ENCODE measurements around the gene ADISSP. TPM values are rescaled to one million over a fixed set of nuclear protein-coding genes. Genes with fewer than 3 reads are reported as not detected.

The ADISSP gene
- total and polyA plus RNA-seq, 9 of the 15 experiments (the other 6 are each of a cell fraction or from before 2014, with no cell fraction given): 1.4 to 70.6 (median 23.4) TPM

DNA sequence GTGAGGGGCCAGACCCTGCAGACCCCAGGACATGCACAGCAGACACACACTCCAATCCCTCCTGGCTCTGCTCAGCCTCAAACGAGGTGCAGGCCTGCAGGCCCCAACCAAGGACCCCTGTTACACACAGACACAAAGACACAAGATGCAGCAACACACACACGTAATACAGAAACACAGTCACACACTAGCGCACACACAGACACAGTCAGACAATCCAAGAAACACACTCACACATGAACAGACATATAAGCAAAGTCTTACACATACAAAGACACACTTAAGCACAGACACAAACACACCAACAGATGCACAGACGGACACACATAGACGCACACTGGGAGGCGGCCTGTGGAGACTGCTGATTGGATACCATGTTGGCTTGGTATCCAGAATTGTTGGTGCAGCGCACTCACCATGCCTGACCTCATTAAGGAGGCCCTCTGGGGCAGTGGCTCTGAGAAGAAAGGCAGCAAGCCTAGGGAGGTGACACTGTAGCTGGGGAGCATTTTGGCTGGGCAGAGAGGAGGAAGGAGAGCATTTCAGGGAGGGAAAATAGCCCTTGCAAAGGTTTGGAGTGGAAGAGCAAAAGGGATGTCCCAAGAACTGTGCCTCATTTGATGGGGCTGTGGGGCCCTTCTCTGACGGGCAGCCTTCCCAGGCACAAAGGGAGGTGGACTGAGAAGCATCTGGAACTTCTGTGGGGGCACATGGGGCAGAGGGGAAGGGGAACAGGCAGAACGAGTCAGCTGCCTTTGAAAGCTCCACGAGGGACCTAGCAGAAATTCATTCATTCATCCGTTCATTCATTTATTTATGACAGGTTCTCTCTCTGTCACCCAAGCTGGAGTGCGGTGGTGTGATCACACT lies 36.5 kb downstream of the ADISSP start:
- peaks cover 8 to 13% of the 10 kb centered on the region in 2 experiments; a peak in 4 of 5 replicates for H3K4me1 ChIP-seq (replicated peaks in 1 of 2; ENCODE audit: control insufficient read depth in 2 of 2, insufficient read depth in 2 of 2, low read length in 2 of 2)
- no peaks in the 10 kb centered on the region for H3K79me2 ChIP-seq (ENCODE audit: control insufficient read depth, insufficient read depth, low read length)
- no peak for ATAC-seq
- no peaks in the 10 kb centered on the region for H4K20me1 ChIP-seq (replicated peaks; ENCODE audit: control insufficient read depth, insufficient read depth, low read length)
- TF ChIP-seq NCOA1 (IDR thresholded peaks at IDR 0.05; ENCODE audit: low read depth): no peak
- no peaks in the 10 kb centered on the region for H3K36me3 ChIP-seq (ENCODE audit: control insufficient read depth, insufficient read depth, low read length)
- FAIRE-seq: no peak
- POLR2A ChIA-PET: no interaction called here
- H3K9ac ChIP-seq (ENCODE audit: insufficient read depth in 1 of 2, low read depth in 2 of 2, low read length in 2 of 2): no peak overlapping the region
- BruUV-seq (replicated peaks): no TSS peak
- 23% methylated on average over 12 of the region's 12 CpGs for WGBS (ENCODE audit: insufficient coverage, low coverage, missing lambda C conversion rate)
- no peak overlapping the region for H2AFZ ChIP-seq (ENCODE audit: low read depth, low read length)
- H3K9me1 ChIP-seq (ENCODE audit: control insufficient read depth, insufficient read depth, low read length): no peaks in the 10 kb centered on the region
- intact Hi-C loops (cut with micrococcal nuclease) (no loop called here), in situ Hi-C loops (cut with MboI) (no loop called here)
- CTCF ChIA-PET (ENCODE audit: low intra/inter-chr PET ratio): no interaction called here
- H3K4me2 ChIP-seq (ENCODE audit: insufficient read depth, low read length): no peak overlapping the region
- peaks cover 4 to 34% of the 10 kb centered on the region in 2 experiments; a peak in 3 of 5 replicates for H3K27me3 ChIP-seq (ENCODE audit: control insufficient read depth in 2 of 2, insufficient read depth in 2 of 2, low read length in 2 of 2)
- H3K4me3 ChIP-seq: no peak overlapping the region
- DNase-seq (ENCODE audit: extremely low read depth in 1 of 4, low spot score in 3 of 4): no peak
- no peak overlapping the region for H3K27ac ChIP-seq (ENCODE audit: extremely low read depth, low read depth, low read length)
- H3K9me3 ChIP-seq (replicated peaks; ENCODE audit: control insufficient read depth, insufficient read depth, low read depth, low read length): no peaks in the 10 kb centered on the region

DNA sequence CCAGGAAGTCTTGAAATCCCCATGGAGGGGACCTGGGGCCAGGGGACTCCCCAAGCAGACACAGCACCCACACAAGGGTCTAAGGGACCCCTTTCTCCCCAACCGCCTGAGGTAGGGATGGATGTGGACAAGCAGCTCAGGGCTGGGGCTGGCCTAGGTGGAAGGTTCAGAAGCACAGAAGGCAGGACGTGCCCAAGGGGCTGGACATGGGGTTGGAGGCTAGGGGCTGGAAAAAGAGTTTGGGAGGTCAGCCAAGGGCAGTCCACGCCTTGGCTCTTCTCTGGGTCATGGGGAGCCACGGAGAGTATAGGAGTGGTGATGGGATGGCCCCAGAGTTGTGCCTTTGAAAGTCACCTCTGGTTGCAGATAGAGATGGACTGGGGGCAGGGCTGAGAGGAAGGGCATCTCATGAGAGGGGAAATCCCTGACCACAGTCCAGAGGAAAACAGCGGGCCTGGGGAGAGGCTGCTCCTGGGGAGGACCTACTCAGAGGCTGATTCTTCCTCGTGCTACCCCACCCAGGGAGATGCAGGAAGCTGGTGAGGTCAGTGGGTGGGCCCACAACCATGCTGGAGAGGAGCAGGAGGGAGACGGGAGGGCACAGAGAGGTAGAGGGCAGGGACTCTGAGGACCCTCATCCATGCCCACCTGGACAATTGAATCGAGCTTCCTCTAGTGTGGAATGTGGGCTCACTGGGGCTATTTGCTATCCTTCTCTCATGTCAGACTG lies 37.6 kb downstream of the ADISSP start:
- CTCF ChIA-PET (ENCODE audit: low intra/inter-chr PET ratio): no interaction called here
- no peak for TF ChIP-seq ZNF324 (CRISPR knock-in tag; IDR thresholded peaks at IDR 0.05)
- TF ChIP-seq MCM5 (IDR thresholded peaks at IDR 0.05; ENCODE audit: low read depth): no peak
- TF ChIP-seq, protein P1, sequence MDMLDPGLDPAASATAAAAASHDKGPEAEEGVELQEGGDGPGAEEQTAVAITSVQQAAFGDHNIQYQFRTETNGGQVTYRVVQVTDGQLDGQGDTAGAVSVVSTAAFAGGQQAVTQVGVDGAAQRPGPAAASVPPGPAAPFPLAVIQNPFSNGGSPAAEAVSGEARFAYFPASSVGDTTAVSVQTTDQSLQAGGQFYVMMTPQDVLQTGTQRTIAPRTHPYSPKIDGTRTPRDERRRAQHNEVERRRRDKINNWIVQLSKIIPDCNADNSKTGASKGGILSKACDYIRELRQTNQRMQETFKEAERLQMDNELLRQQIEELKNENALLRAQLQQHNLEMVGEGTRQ (CRISPR knock-in tag; IDR thresholded peaks at IDR 0.05): no peak
- no peak for TF ChIP-seq XRCC4 (IDR thresholded peaks at IDR 0.05; ENCODE audit: extremely low read depth, insufficient read depth, insufficient read length)
- no peak for TF ChIP-seq TGIF2 (CRISPR knock-in tag; IDR thresholded peaks at IDR 0.05)
- TF ChIP-seq MECOM (CRISPR knock-in tag; IDR thresholded peaks at IDR 0.05): no peak
- TF ChIP-seq, protein P2, sequence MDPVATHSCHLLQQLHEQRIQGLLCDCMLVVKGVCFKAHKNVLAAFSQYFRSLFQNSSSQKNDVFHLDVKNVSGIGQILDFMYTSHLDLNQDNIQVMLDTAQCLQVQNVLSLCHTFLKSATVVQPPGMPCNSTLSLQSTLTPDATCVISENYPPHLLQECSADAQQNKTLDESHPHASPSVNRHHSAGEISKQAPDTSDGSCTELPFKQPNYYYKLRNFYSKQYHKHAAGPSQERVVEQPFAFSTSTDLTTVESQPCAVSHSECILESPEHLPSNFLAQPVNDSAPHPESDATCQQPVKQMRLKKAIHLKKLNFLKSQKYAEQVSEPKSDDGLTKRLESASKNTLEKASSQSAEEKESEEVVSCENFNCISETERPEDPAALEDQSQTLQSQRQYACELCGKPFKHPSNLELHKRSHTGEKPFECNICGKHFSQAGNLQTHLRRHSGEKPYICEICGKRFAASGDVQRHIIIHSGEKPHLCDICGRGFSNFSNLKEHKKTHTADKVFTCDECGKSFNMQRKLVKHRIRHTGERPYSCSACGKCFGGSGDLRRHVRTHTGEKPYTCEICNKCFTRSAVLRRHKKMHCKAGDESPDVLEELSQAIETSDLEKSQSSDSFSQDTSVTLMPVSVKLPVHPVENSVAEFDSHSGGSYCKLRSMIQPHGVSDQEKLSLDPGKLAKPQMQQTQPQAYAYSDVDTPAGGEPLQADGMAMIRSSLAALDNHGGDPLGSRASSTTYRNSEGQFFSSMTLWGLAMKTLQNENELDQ (CRISPR knock-in tag; IDR thresholded peaks at IDR 0.05; ENCODE audit: borderline replicate concordance): no peak
- no peak for TF ChIP-seq HNRNPL (IDR thresholded peaks at IDR 0.05; ENCODE audit: low read depth, low read length)
- TF ChIP-seq NR4A1 (CRISPR knock-in tag; IDR thresholded peaks at IDR 0.05): no peak
- no peak for TF ChIP-seq NR4A1 (tag; IDR thresholded peaks at IDR 0.05)

More for the DNA sequence above, 37.6 kb downstream of the ADISSP start:
- FAIRE-seq (no peak), ATAC-seq (no peak), DNase-seq (ENCODE audit: extremely low read depth in 1 of 4, low spot score in 3 of 4) (no peak)
- Histone ChIP-seq H3K4me3 (no peak overlapping the region), H3K4me2 (ENCODE audit: insufficient read depth, low read length) (no peak overlapping the region), H2AFZ (ENCODE audit: low read depth, low read length) (no peak overlapping the region), H3K4me1 (replicated peaks in 1 of 2; ENCODE audit: control insufficient read depth in 2 of 2, insufficient read depth in 2 of 2, low read length in 2 of 2) (peaks cover 8 to 13% of the 10 kb centered on the region in 2 experiments; a peak in 4 of 5 replicates), H3K27ac (ENCODE audit: extremely low read depth, low read depth, low read length) (no peak overlapping the region), H3K9me3 (replicated peaks; ENCODE audit: control insufficient read depth, insufficient read depth, low read depth, low read length) (no peaks in the 10 kb centered on the region), H4K20me1 (replicated peaks; ENCODE audit: control insufficient read depth, insufficient read depth, low read length) (no peaks in the 10 kb centered on the region), H3K27me3 (ENCODE audit: control insufficient read depth in 2 of 2, insufficient read depth in 2 of 2, low read length in 2 of 2) (peaks cover 4 to 34% of the 10 kb centered on the region in 2 experiments; a peak in 3 of 5 replicates), H3K36me3 (ENCODE audit: control insufficient read depth, insufficient read depth, low read length) (no peaks in the 10 kb centered on the region), H3K9ac (ENCODE audit: insufficient read depth in 1 of 2, low read depth in 2 of 2, low read length in 2 of 2) (no peak overlapping the region), H3K79me2 (ENCODE audit: control insufficient read depth, insufficient read depth, low read length) (no peaks in the 10 kb centered on the region), H3K9me1 (ENCODE audit: control insufficient read depth, insufficient read depth, low read length) (no peaks in the 10 kb centered on the region)
- POLR2A ChIA-PET: no interaction called here
- in situ Hi-C loops (cut with MboI) (no loop called here), intact Hi-C loops (cut with micrococcal nuclease) (no loop called here)
- 7% methylated on average over 6 of the region's 8 CpGs for WGBS (ENCODE audit: insufficient coverage, low coverage, missing lambda C conversion rate)
- BruUV-seq (replicated peaks): no TSS peak

Data from K562 (cell line).